ENCODE results near the gene UQCR10.
A peak's percentile ranks its signal among the peaks of the same experiment; 100 is the strongest.

UQCR10 gene

DNA sequence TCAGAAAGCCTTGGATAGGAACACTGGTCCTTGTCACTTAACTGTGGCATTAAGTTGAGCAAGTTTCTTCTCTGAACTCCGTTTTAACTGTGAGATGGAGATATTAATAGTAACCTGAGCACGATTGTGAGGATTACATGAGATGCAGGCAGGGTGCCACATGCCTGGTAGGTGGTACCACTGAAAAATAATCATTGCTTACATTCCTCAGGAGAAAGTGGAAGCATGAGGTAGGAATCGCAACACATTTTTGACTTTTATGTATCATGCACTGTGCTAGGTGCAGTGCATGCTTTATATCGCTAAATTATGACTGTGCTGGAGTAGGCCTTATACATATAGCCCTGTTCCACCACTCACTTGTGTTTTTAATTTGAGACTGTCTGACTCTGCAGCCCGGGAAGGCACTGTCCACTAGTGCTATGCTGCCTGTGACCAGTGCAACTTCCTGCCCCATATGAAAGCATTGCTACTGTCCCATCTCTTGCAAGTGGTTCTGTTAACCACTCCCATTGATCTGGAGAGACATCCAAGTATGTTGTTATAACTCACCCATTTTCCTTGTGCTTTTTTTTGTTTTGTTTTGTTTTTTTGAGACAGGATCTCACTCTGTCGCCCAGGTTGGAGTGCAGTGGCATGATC, 1.0 kb downstream of the UQCR10 start:
- H3K27ac ChIP-seq, result peak overlapping the region; percentile 88
- TF ChIP-seq, protein P1, sequence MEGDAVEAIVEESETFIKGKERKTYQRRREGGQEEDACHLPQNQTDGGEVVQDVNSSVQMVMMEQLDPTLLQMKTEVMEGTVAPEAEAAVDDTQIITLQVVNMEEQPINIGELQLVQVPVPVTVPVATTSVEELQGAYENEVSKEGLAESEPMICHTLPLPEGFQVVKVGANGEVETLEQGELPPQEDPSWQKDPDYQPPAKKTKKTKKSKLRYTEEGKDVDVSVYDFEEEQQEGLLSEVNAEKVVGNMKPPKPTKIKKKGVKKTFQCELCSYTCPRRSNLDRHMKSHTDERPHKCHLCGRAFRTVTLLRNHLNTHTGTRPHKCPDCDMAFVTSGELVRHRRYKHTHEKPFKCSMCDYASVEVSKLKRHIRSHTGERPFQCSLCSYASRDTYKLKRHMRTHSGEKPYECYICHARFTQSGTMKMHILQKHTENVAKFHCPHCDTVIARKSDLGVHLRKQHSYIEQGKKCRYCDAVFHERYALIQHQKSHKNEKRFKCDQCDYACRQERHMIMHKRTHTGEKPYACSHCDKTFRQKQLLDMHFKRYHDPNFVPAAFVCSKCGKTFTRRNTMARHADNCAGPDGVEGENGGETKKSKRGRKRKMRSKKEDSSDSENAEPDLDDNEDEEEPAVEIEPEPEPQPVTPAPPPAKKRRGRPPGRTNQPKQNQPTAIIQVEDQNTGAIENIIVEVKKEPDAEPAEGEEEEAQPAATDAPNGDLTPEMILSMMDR (conservative IDR thresholded peaks at IDR 0.05), result no peak

DNA sequence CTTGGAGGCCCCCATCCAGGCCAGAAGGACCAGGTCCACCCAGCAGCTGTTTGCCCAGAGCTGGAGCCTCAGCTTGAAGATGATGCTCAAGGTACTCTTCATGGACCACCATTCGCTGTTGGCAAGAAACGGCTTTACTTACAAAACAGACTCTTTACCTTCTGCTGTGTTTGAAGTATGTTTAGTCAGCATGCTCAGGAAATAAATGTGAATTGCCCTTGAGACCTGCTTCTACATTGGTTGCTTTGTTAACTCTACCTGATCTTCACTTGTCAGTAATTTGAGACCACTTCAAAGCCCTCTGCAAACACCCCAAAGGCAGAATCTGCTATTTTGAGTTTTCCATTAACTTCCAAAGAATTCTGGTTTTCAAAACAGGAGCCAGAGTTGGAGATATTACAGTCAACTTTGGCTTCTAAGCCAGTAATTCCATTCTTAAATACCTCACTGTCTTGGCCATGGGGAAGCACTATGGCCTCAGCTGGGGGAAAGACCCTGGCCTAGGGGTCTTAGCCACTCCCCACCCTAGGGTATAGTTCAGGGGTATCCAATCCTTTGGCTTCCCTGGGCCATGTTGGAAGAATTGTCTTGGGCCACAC, 2.7 kb downstream of the UQCR10 start:
- TF ChIP-seq, protein P1 (conservative IDR thresholded peaks at IDR 0.05), result no peak
- no peak overlapping the region for H3K27ac ChIP-seq

DNA sequence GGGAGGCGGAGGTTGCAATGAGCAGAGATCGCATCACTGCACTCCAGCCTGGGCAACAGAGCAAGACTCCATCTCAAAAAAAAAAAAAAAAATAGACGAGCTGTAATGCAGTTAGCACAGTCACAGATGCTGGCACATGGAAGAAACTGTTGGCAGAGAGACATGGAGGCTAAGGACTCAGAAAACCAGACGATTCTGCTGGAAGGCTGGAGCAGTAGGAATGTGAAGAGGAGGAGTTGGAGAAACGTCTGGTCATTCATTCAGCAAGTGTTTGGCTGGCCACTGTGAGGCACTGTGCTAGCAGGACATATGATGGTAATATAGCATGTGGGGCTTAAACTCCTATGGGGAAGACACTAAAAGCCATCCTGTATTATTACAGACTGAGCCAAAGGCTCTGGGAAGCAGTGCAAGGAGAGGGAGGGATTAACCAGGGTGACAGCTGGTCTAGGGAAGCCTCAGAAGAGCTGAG, 5.0 kb downstream of the UQCR10 start:
- TF ChIP-seq, protein P1 (conservative IDR thresholded peaks at IDR 0.05), result peak; percentile 61
- no peak overlapping the region for H3K27ac ChIP-seq

DNA sequence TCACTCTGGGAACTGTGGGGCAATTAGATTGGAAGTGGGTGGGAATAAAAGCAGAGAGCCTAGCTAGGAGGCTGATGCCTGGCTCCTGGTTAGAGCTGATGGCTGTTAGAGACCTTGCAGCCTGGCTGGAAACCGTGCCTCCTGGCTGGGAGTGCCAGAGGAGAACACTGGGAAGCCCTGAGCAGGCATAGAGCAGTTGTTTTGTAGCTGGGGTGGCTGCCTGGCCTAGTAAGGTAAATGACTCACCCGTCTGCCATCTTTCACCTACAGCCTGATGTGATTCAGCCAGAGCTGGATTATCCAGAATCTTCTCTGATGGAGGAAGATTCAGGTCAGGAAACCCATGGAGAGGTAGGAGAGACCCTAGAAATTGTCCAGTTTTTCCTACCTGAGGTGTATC, 6.1 kb downstream of the UQCR10 start:
- no peak overlapping the region for H3K27ac ChIP-seq
- TF ChIP-seq, protein P1 (conservative IDR thresholded peaks at IDR 0.05), result no peak

DNA sequence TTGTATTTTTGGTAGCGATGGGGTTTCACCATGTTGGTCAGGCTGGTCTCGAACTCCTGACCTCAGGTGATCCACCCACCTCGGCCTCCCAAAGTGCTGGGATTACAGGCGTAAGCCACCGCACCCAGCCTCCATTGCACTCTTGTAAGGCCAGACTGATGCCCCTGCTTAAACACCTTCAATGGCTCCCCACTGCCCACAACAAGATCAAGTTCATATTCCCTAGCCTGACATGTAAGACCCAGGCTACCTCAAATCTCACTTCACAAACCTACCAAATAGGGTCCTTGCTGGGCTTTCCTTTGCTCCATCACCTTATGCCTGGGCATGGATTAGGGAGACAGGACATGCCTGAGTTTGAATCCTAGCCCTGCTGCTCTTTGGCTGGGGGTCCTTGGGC, 13.1 kb downstream of the UQCR10 start:
- no peak overlapping the region for H3K27ac ChIP-seq
- TF ChIP-seq, protein P1 (conservative IDR thresholded peaks at IDR 0.05), result no peak

DNA sequence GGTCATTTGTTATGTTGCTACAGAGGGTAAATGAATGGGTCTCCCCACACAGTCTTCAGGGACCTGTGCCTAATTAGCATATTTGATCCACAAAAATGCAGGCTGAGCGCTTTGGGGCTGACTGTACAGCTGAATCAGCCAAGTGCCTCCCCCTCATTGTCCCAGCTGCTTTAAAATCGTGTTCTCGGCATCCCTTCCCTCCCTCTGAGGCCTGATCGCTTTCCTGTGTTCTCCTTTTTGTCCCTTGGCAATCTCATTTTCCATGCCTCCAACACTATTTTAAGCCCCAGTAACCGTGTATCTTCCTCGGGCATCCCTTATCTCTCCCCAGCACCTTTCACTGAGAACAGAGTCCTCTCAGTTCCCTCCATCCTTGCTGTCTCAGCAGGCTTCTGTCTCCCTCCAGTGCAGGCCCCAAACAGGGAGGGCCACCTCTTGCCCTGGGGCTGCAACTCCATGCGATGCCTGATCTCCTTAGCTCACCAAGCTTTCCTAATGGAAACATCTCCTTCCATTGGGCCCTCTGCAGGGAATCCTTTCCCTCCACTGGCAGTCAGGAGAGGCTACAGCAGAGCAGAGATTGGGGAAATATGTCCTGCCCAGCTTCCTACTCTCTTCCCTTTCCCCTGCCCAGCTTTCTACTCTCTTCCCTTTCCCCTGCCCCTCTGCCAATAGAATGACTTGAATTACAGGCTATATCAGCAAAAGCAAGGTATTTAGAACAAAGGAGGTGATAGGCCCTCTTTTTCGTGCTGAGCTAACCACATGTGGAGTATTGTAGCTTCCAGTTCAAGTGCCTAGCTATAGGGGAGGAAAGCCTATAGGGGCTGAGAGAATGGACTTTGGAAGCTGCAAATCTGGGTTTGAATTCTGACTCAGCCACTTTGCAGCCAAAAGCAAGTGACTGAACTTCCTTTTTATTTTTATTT, 13.8 kb downstream of the UQCR10 start:
- TF ChIP-seq, protein P1 (conservative IDR thresholded peaks at IDR 0.05), result no peak
- H3K27ac ChIP-seq, result no peak overlapping the region

Data from VCaP (cell line).